ENCODE measurements around the gene MED22. TPM values are rescaled to one million over a fixed set of nuclear protein-coding genes. Genes with fewer than 3 reads are reported as not detected.

The MED22 gene
- total and polyA plus RNA-seq, 2 of the 8 experiments (the other 6 are each of a cell fraction or from before 2014, with no cell fraction given) = 56.4 to 68.4 TPM

DNA sequence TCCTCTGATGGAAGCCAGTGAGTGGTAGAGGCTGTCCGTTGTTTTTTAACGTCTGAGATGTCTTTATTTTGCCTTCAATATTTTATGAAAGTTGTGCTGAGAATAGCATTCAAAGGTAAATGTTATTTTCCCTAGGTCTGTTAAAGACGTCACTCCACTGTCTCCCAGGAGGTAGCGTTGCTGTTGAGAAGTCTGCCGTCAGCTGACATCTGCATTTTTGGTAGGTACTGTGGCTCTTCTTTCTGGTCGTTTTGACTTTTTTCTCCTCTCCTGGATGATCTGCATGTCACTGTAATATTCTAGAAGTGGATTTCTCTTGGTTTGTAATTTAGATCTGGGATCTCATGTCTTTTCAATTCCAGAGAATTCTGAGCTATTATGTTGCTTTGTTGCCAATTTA, 38.3 kb downstream of the MED22 start:
- Histone ChIP-seq H4K91ac (replicated peaks; ENCODE audit: insufficient read length, low read length) (no peak overlapping the region), H4K8ac (ENCODE audit: extremely low read depth, insufficient read depth, low read length) (no peak overlapping the region), H3K23me2 (ENCODE audit: low read depth, low read length) (no peaks in the 10 kb centered on the region), H2BK20ac (ENCODE audit: low read length) (no peak overlapping the region), H3K79me1 (ENCODE audit: low read depth, low read length) (no peaks in the 10 kb centered on the region), H3K27me3 (replicated peaks in 1 of 4; ENCODE audit: control insufficient read depth in 3 of 4, extremely low read depth in 1 of 4, insufficient read depth in 3 of 4, low read length in 3 of 4) (no peaks in the 10 kb centered on the region; a peak in 1 of 7 replicates), H3K56ac (replicated peaks; ENCODE audit: insufficient read length, low read depth, low read length) (no peak overlapping the region), H3K79me2 (ENCODE audit: control insufficient read depth in 1 of 2, insufficient read depth in 2 of 2, low read length in 2 of 2) (no peaks in the 10 kb centered on the region), H2BK12ac (ENCODE audit: low read depth, low read length) (no peak overlapping the region), H3K4me1 (replicated peaks in 1 of 4; ENCODE audit: control insufficient read depth in 3 of 4, insufficient read depth in 4 of 4, low read length in 3 of 4) (no peaks in the 10 kb centered on the region), H2AFZ (ENCODE audit: low read length) (no peak overlapping the region), H3K36me3 (ENCODE audit: control insufficient read depth in 2 of 4, insufficient read depth in 4 of 4, low read length in 3 of 4) (no peaks in the 10 kb centered on the region), H4K5ac (ENCODE audit: insufficient read length, low read depth, low read length) (no peak overlapping the region), H3K9me3 (ENCODE audit: insufficient read depth in 2 of 2, low read depth in 1 of 2, low read length in 1 of 2) (peaks cover 0 to 9% of the 10 kb centered on the region in 2 experiments; a peak in 1 of 4 replicates), H2BK5ac (ENCODE audit: low read depth, low read length) (no peak overlapping the region), H3K18ac (ENCODE audit: extremely low read depth, low read length) (no peak overlapping the region), H3K4me2 (ENCODE audit: insufficient read depth in 1 of 2, low read depth in 2 of 2, low read length in 2 of 2) (no peak overlapping the region), H4K20me1 (replicated peaks in 1 of 2; ENCODE audit: control insufficient read depth in 1 of 2, insufficient read depth in 2 of 2, low read length in 2 of 2) (no peaks in the 10 kb centered on the region), H3K9ac (replicated peaks in 1 of 4; ENCODE audit: extremely low read depth in 1 of 4, low read depth in 3 of 4, low read length in 3 of 4) (no peak overlapping the region), H2BK15ac (ENCODE audit: low read length) (no peak overlapping the region), H3K14ac (ENCODE audit: insufficient read length) (no peak overlapping the region), H3K4ac (replicated peaks; ENCODE audit: insufficient read length, low read depth, low read length) (no peak overlapping the region), H3K23ac (ENCODE audit: insufficient read length) (no peak overlapping the region), H3K4me3 (ENCODE audit: extremely low read depth in 1 of 4, insufficient read depth in 2 of 4, low read depth in 3 of 4, low read length in 4 of 4) (no peak overlapping the region), H3K27ac (ENCODE audit: low read depth, low read length) (no peak overlapping the region), H2BK120ac (replicated peaks; ENCODE audit: low read depth, low read length) (no peak overlapping the region), H2AK5ac (ENCODE audit: low read depth, low read length) (no peak overlapping the region)
- ChIA-PET CTCF (ENCODE audit: partially characterized antibody) (interaction anchor here (0.6 to 1.1 kb wide), 3 partner anchors 70 to 130 kb away, joined by 3 read pairs; no protein-coding TSS in a partner anchor), POLR2A (ENCODE audit: partially characterized antibody) (interaction anchor here (0.5 kb wide), 1 partner anchor 26 kb away, joined by 3 read pairs; the partner anchor contains the start of gene SURF6)
- no peak for FAIRE-seq
- 90% methylated on average over 6 of the region's 6 CpGs; no CpG with 5 or more reads in 1 of the 2 experiments for WGBS, 2 experiments (ENCODE audit: extremely low coverage in 1 of 2, insufficient coverage in 1 of 2, insufficient read length in 1 of 2, insufficient replicate concordance in 2 of 2, low coverage in 1 of 2, low lambda C conversion rate in 2 of 2, missing lambda C conversion rate in 1 of 2)
- TF ChIP-seq PHF8 (conservative IDR thresholded peaks at IDR 0.05; ENCODE audit: low read depth, low read length) (no peak), RXRA (IDR thresholded peaks at IDR 0.05; ENCODE audit: insufficient read depth, low read depth, low read length) (no peak), CEBPB (IDR thresholded peaks at IDR 0.05; ENCODE audit: low read depth, low read length) (no peak)
- DNase-seq (ENCODE audit: low read depth in 1 of 2, low spot score in 2 of 2) = no peak

Measured in H1 (cell line).